Bronchial epithelial cell (primary cell): Measurements from ENCODE around the gene RALGAPA1. TPM values are rescaled to one million over a fixed set of nuclear protein-coding genes. Genes with fewer than 3 reads are reported as not detected.

Experiments used
- DNase-seq: peaks from one replicate; pipeline ENCODE4 v3.0.0-alpha.2; 2010; ENCODE audit warnings: low read depth
- FAIRE-seq: peaks from 2 replicates; lab custom pipeline; 2011; peaks lifted over from hg19 to GRCh38; lab: Jason Lieb, UNC
- H3K27me3 ChIP-seq: 2 replicates; pipeline ENCODE4 v1.5.1; 2011; ENCODE audit warnings: low read length; ENCODE audit not compliant: control insufficient read depth, insufficient read depth
- H3K36me3 ChIP-seq: 2 replicates; pipeline ENCODE4 v1.5.1; 2011; ENCODE audit warnings: low read length; ENCODE audit not compliant: control insufficient read depth, insufficient read depth
- H3K4me3 ChIP-seq: 2 replicates; pipeline ENCODE4 v1.5.1; 2011; ENCODE audit warnings: mild to moderate bottlenecking, low read depth, low read length, control low read depth
- total RNA-seq: library from RNA; depleted of rRNA; stranded (reverse); fragments of >200 nt; gene quantifications from 2 replicates; pipeline ENCODE4 v1.2.1, GENCODE V29; 2014
- TF ChIP-seq, protein P1 (sequence below): IDR thresholded peaks from 2 replicates; pipeline ENCODE4 v1.5.1; 2011; ENCODE audit warnings: mild to moderate bottlenecking, moderate library complexity, low read length, control low read depth, inconsistent platforms; ENCODE audit not compliant: insufficient read depth, severe bottlenecking

Gene RALGAPA1
- total RNA-seq, 1 donor from 2014 or later = 28.2 TPM

DNA sequence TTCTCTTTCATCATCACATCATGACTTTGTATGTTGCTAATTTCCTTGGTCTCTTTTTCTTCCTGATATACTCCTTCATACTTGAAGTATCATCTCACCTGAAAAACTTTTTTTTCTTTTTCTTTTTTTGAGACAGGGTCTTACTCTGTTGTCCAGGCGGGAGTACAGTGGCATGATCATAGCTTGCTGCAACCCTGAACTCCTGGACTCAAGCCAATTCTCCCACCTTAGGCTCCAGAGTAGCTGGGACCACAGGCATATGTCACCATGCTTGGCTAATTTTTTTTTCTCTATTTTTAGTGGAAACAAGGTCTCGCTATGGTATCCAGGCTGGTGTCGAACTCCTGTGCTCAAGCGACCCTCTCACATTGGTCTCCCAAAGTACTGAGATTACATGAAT is 107.6 kb downstream of the RALGAPA1 start:
- FAIRE-seq (no peak), DNase-seq (no peak)
- no peaks in the 10 kb centered on the region for H3K36me3 ChIP-seq
- TF ChIP-seq, protein P1, sequence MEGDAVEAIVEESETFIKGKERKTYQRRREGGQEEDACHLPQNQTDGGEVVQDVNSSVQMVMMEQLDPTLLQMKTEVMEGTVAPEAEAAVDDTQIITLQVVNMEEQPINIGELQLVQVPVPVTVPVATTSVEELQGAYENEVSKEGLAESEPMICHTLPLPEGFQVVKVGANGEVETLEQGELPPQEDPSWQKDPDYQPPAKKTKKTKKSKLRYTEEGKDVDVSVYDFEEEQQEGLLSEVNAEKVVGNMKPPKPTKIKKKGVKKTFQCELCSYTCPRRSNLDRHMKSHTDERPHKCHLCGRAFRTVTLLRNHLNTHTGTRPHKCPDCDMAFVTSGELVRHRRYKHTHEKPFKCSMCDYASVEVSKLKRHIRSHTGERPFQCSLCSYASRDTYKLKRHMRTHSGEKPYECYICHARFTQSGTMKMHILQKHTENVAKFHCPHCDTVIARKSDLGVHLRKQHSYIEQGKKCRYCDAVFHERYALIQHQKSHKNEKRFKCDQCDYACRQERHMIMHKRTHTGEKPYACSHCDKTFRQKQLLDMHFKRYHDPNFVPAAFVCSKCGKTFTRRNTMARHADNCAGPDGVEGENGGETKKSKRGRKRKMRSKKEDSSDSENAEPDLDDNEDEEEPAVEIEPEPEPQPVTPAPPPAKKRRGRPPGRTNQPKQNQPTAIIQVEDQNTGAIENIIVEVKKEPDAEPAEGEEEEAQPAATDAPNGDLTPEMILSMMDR = no peak
- H3K4me3 ChIP-seq = no peak overlapping the region
- H3K27me3 ChIP-seq = no peaks in the 10 kb centered on the region

DNA sequence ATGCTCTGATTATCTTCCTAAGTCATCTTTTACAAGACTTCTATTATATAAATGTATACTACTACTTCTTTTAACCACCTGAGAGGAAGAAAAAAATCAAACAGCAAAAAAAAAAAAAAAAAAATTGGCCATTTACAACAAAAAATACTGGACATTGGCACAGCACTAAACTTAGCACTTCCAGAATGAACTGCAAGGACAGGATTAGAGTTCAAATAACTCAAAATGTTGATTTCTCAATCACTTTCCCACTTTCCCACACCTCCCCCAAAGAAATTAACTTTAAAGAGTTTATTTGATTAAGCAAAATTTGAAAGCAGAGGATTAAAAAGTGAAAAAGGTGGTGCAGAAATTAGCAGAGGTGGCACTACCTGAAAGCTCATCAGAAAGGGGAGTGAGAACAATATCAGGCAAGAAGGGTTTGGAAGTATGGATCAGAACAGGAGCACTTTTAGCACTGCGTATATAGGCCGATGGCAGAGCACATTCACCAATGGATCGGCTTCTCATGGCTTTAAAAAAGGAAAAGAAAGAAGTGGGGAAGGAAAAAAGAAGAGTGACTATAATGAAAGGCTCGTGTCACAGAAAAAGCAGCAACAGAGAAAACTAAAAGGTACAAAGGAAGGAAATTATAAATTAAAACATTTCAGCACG is 109.2 kb downstream of the RALGAPA1 start:
- Histone ChIP-seq H3K4me3 (no peak overlapping the region), H3K36me3 (no peaks in the 10 kb centered on the region), H3K27me3 (no peaks in the 10 kb centered on the region)
- FAIRE-seq = no peak
- TF ChIP-seq, protein P1 = no peak
- no peak for DNase-seq

DNA sequence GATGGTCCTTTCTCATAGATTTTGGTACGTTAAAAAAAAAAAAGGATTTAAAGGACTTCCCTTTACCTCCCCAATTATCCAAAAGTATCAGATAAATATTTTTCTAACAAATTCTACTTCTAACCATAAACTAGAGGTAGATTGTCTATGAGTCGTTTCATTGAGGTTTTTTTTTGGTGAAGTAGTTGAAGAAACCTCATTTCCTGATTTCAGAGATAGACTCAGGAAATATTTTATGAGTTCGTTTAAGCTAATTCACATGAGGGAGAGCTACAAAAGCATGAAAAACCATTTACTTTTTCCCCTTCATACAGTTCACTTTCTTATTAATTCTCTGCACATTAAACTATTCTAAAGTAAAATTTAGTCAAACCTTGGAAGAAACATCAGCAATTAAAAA is 112.5 kb downstream of the RALGAPA1 start:
- FAIRE-seq = no peak

DNA sequence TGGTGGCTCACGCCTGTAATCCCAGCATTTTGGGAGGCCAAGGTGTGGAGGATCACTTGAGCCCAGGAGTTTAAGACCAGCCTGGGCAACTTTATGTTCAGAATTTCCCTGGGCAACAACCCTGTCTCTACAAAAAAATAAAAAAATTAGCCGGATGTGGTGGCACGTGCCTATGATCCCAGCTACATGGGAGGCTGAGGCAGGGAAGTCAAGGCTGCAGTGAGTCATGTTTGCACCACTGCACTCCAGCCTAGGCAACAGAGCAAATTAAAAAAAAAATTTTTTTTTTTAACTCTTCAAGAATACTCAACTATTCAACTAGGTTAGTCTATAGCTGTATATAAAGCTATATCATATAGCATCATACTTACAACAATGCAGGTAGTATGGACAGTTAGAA is 113.0 kb downstream of the RALGAPA1 start:
- DNase-seq = no peak
- Histone ChIP-seq H3K4me3 (no peak overlapping the region), H3K36me3 (no peaks in the 10 kb centered on the region), H3K27me3 (no peaks in the 10 kb centered on the region)
- no peak for FAIRE-seq
- TF ChIP-seq, protein P1 = no peak

More for the DNA sequence above, 112.5 kb downstream of the RALGAPA1 start:
- Histone ChIP-seq H3K36me3 (no peaks in the 10 kb centered on the region), H3K4me3 (no peak overlapping the region), H3K27me3 (no peaks in the 10 kb centered on the region)
- TF ChIP-seq, protein P1 = no peak
- no peak for DNase-seq

DNA sequence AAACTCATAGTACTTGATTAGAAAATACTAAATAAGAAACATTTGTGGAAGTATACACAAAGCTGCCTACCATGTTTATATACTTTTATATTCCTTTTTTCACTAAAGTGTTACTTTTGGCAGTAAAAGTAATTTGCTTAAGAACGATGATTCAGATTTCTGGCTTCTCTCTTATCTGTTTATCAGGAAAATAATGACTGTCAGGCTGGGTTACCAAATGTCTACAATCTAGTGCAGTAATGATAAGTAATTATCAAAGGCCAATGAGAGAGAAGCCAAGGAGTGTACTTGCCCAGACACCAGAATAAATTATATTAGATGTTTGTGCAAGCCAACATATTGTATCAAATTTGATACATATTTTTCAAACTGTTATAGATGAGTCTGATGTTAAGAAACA is 113.4 kb downstream of the RALGAPA1 start:
- H3K36me3 ChIP-seq = no peaks in the 10 kb centered on the region
- no peak overlapping the region for H3K4me3 ChIP-seq
- no peaks in the 10 kb centered on the region for H3K27me3 ChIP-seq
- no peak for FAIRE-seq
- TF ChIP-seq, protein P1 = no peak
- DNase-seq = no peak

DNA sequence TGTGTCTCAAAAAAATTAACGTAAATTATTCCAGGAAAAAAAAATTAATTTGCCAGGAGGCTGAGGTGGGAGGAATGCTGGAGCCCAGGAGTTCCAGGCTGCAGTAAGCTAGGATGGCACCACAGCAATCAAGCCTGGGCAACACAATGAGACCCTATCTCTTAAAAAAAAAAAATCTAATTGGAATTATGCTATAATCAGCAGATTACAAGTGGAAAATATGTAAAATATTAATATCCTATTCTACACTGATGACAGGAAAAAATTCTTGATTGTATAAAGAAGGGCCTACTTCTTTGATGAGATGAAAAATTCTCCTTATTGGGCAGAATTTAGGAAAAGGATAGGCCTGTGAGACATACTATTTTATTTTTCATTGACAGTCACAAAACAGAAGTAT is 114.0 kb downstream of the RALGAPA1 start:
- DNase-seq = no peak
- H3K27me3 ChIP-seq = no peaks in the 10 kb centered on the region
- no peak overlapping the region for H3K4me3 ChIP-seq
- no peak for FAIRE-seq
- H3K36me3 ChIP-seq = no peaks in the 10 kb centered on the region
- TF ChIP-seq, protein P1 = no peak
